SK-N-SH treated with all-trans-retinoic acid at 6 μM for 48 hours (cell line): ENCODE data around the gene AKAP9.

Experiments used
- ATAC-seq: fragments of 200-7000 bp; cut with Tn5 transposase; 3 replicates; pipeline ENCODE4 v1.9.1; 2020; ENCODE audit warnings: mild to moderate bottlenecking, moderate library complexity
- BACH2 ChIP-seq: fragments of 250-450 bp; sonication (Bioruptor Pico); IDR thresholded peaks from 2 replicates; pipeline ENCODE4 v1.9.0; 2021; ENCODE audit warnings: mild to moderate bottlenecking, borderline replicate concordance
- CSDC2 ChIP-seq: fragments of 250-450 bp; sonication (Bioruptor Pico); IDR thresholded peaks from 2 replicates; pipeline ENCODE4 v1.5.0; 2020; ENCODE audit warnings: mild to moderate bottlenecking, moderate library complexity
- CSRNP3 ChIP-seq: fragments of 250-450 bp; sonication (Bioruptor Pico); IDR thresholded peaks from 2 replicates; pipeline ENCODE4 v1.5.1; 2021; ENCODE audit warnings: mild to moderate bottlenecking, moderate library complexity
- ESRRG ChIP-seq: fragments of 250-450 bp; sonication (Bioruptor Pico); IDR thresholded peaks from 2 replicates; pipeline ENCODE4 v1.6.1; 2021; ENCODE audit warnings: mild to moderate bottlenecking
- GLIS3 ChIP-seq: fragments of 250-450 bp; sonication (Bioruptor Pico); IDR thresholded peaks from 2 replicates; pipeline ENCODE4 v1.5.0; 2020; ENCODE audit warnings: mild to moderate bottlenecking, moderate library complexity
- ISL1 ChIP-seq: fragments of 250-450 bp; sonication (Bioruptor Pico); IDR thresholded peaks from 2 replicates; pipeline ENCODE4 v2.1.2; 2022; ENCODE audit warnings: mild to moderate bottlenecking, moderate library complexity
- OSR1 ChIP-seq: fragments of 250-450 bp; sonication (Bioruptor Pico); IDR thresholded peaks from 2 replicates; pipeline ENCODE4 v1.8.0; 2022; ENCODE audit warnings: moderate library complexity, mild to moderate bottlenecking, inconsistent platforms
- PATZ1 ChIP-seq: fragments of 250-450 bp; sonication (Bioruptor Pico); IDR thresholded peaks from 2 replicates; pipeline ENCODE4 v1.8.0; 2020; ENCODE audit warnings: mild to moderate bottlenecking, moderate library complexity, borderline replicate concordance
- POU6F1 ChIP-seq: fragments of 250-450 bp; sonication (Bioruptor Pico); IDR thresholded peaks from 2 replicates; pipeline ENCODE4 v1.8.0; 2021; ENCODE audit warnings: low read depth, mild to moderate bottlenecking, moderate library complexity, borderline replicate concordance
- PPARA ChIP-seq: fragments of 250-450 bp; sonication (Bioruptor Pico); IDR thresholded peaks from 2 replicates; pipeline ENCODE4 v1.5.0; 2020; ENCODE audit warnings: mild to moderate bottlenecking, borderline replicate concordance
- RARB ChIP-seq: fragments of 250-450 bp; sonication (Bioruptor Pico); IDR thresholded peaks from 2 replicates; pipeline ENCODE4 v1.8.0; 2021; ENCODE audit warnings: mild to moderate bottlenecking, moderate library complexity
- SNAI2 ChIP-seq: fragments of 250-450 bp; sonication (Bioruptor Pico); IDR thresholded peaks from 2 replicates; pipeline ENCODE4 v1.5.0; 2020; ENCODE audit warnings: mild to moderate bottlenecking, moderate library complexity
- TCF4 ChIP-seq: fragments of 250-450 bp; sonication (Bioruptor Pico); IDR thresholded peaks from 2 replicates; pipeline ENCODE4 v1.8.0; 2021; ENCODE audit warnings: mild to moderate bottlenecking, moderate library complexity, borderline replicate concordance
- TOX ChIP-seq: fragments of 250-450 bp; sonication (Bioruptor Pico); IDR thresholded peaks from 2 replicates; pipeline ENCODE4 v1.8.0; 2021; ENCODE audit warnings: mild to moderate bottlenecking, moderate library complexity, borderline replicate concordance
- TSHZ2 ChIP-seq: fragments of 250-450 bp; sonication (Bioruptor Pico); IDR thresholded peaks from 2 replicates; pipeline ENCODE4 v1.5.0; 2020; ENCODE audit warnings: mild to moderate bottlenecking, moderate library complexity
- ZC3H10 ChIP-seq: fragments of 250-450 bp; sonication (Bioruptor Pico); IDR thresholded peaks from 2 replicates; pipeline ENCODE4 v1.5.1; 2021; ENCODE audit warnings: mild to moderate bottlenecking, moderate library complexity
- ZFP3 ChIP-seq: fragments of 250-450 bp; sonication (Bioruptor Pico); IDR thresholded peaks from 2 replicates; pipeline ENCODE4 v1.5.0; 2020; ENCODE audit warnings: mild to moderate bottlenecking, moderate library complexity
- ZNF565 ChIP-seq: fragments of 450-650 bp; formaldehyde crosslinking; conservative IDR thresholded peaks from 2 replicates; pipeline ENCODE4 v1.5.0; 2020; ENCODE audit warnings: low read depth, mild to moderate bottlenecking, moderate library complexity
- ZNF70 ChIP-seq: fragments of 450-650 bp; formaldehyde crosslinking; IDR thresholded peaks from 2 replicates; pipeline ENCODE4 v1.5.0; 2020; ENCODE audit warnings: mild to moderate bottlenecking, moderate library complexity
- ZNF8 ChIP-seq: fragments of 450-650 bp; formaldehyde crosslinking; IDR thresholded peaks from 2 replicates; pipeline ENCODE4 v1.5.0; 2020; ENCODE audit warnings: mild to moderate bottlenecking, moderate library complexity

AKAP9 gene

GRCh38 chr7:91973639-91974038 lies 33.0 kb downstream of the AKAP9 start:
- no peak for ATAC-seq

GRCh38 chr7:91974066-91974465 lies 33.4 kb downstream of the AKAP9 start:
- TF ChIP-seq BACH2 (CRISPR knock-in tag), result no peak
- no peak for TF ChIP-seq TCF4
- no peak for TF ChIP-seq RARB
- TF ChIP-seq ZC3H10 (CRISPR knock-in tag), result no peak
- TF ChIP-seq ESRRG, result no peak
- TF ChIP-seq CSRNP3, result no peak
- TF ChIP-seq TSHZ2 (CRISPR knock-in tag), result no peak
- TF ChIP-seq ZNF565 (CRISPR knock-in tag), result no peak
- TF ChIP-seq, all 23 proteins: peak for 0
- no peak for ATAC-seq

More at GRCh38 chr7:91973639-91974038, 33.0 kb downstream of the AKAP9 start:
- TF ChIP-seq POU6F1 (CRISPR knock-in tag), result no peak
- TF ChIP-seq, all 23 proteins: peak for 0

- ATAC-seq, result no peak
- no peak for TF ChIP-seq GLIS3 (CRISPR knock-in tag)
- TF ChIP-seq BACH2 (CRISPR knock-in tag), result no peak
- no peak for TF ChIP-seq ZNF70
- TF ChIP-seq CSRNP3, result no peak
- no peak for TF ChIP-seq PATZ1
- no peak for TF ChIP-seq ZFP3 (CRISPR knock-in tag)
- no peak for TF ChIP-seq SNAI2 (CRISPR knock-in tag)
- no peak for TF ChIP-seq ESRRG
- TF ChIP-seq ZNF8, result no peak
- no peak for TF ChIP-seq TCF4
- TF ChIP-seq POU6F1 (CRISPR knock-in tag), result no peak
- TF ChIP-seq ISL1 (CRISPR knock-in tag), result no peak
- no peak for TF ChIP-seq OSR1
- no peak for TF ChIP-seq CSDC2 (CRISPR knock-in tag)
- TF ChIP-seq RARB, result no peak
- TF ChIP-seq TOX, result no peak
- TF ChIP-seq PPARA (CRISPR knock-in tag), result no peak
Measured at GRCh38 chr7:91976743-91977142, 36.1 kb downstream of the AKAP9 start.
